Measurements from ENCODE around the gene CASP1.

The CASP1 gene

DNA sequence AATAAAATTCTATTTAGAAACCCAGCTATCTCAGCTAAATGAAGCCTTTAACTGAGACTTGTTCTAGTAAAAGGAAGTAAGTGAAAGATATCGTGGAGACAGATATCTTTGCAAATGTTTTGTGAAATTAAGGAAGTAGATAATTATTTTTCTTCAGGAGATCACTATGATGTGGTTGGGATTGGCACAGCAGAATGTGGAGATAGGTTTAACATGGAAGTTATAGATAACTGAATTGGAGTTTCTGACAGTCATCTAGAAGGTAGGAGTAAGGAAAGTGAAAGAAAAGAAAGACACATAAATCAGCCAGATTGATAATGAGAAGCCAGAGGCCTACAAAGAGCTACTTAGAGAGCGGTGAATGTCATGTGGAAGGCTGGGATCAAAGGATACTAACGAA lies 7.3 kb downstream of the CASP1 start:
- H3K27ac Mint-ChIP-seq: peak overlapping the region; percentile 65
- H3K36me3 Mint-ChIP-seq (ENCODE audit: low read depth): peaks cover 53% of the 10 kb centered on the region
- no peaks in the 10 kb centered on the region for H3K9me3 Mint-ChIP-seq
- H3K4me3 Mint-ChIP-seq: peak overlapping the region; percentile 19
- no peaks in the 10 kb centered on the region for H3K27me3 Mint-ChIP-seq
- peaks cover 28% of the 10 kb centered on the region for H3K4me1 Mint-ChIP-seq (ENCODE audit: low read depth)

- Mint-ChIP-seq H3K27me3 (no peaks in the 10 kb centered on the region), H3K4me3 (no peak overlapping the region), H3K27ac (no peak overlapping the region), H3K9me3 (no peaks in the 10 kb centered on the region), H3K36me3 (ENCODE audit: low read depth) (peaks cover 34% of the 10 kb centered on the region), H3K4me1 (ENCODE audit: low read depth) (peaks cover 27% of the 10 kb centered on the region)
Measured at GRCh38 chr11:105024394-105024793, 10.6 kb downstream of the CASP1 start.

- no peak within 1 kb of the TSS for H3K4me3 Mint-ChIP-seq
- H3K9me3 Mint-ChIP-seq: no peaks in the 10 kb centered on the region
- H3K4me1 Mint-ChIP-seq (ENCODE audit: low read depth): peaks cover 20% of the 10 kb centered on the region
- H3K27me3 Mint-ChIP-seq: no peaks in the 10 kb centered on the region
- H3K36me3 Mint-ChIP-seq (ENCODE audit: low read depth): peaks cover 21% of the 10 kb centered on the region
- H3K27ac Mint-ChIP-seq: no peak within 1 kb of the TSS
Measured at GRCh38 chr11:105023003-105023402, 11.9 kb downstream of the CASP1 start, which contains the start of gene CASP5. TSS of gene CASP5 (minus strand) at chr11:105023168. CDS start at chr11:105023136, 32 bp downstream.

DNA sequence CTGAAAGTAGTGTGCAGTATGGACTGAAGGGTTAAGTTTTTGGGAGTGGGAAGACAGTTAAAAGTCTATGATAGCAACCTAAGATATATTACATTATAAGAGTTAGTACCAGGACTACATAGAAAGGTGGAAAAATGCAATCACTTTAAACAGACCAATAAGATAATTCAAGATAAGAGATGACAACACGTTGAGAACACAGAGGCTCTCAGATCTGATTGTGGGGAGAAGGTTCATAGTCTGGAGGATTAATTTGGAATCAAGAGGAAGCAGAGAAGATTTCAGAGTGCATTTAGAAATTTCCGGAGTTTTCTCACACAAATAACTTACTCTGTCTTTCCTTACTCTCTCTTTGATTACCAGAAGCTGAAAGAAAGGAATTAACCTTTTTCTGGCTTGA lies 12.4 kb downstream of the CASP1 start:
- peaks cover 17% of the 10 kb centered on the region for H3K36me3 Mint-ChIP-seq (ENCODE audit: low read depth)
- H3K9me3 Mint-ChIP-seq: no peaks in the 10 kb centered on the region
- peaks cover 16% of the 10 kb centered on the region for H3K4me1 Mint-ChIP-seq (ENCODE audit: low read depth)
- no peak overlapping the region for H3K4me3 Mint-ChIP-seq
- no peak overlapping the region for H3K27ac Mint-ChIP-seq
- H3K27me3 Mint-ChIP-seq: no peaks in the 10 kb centered on the region

- H3K9me3 Mint-ChIP-seq: no peaks in the 10 kb centered on the region
- no peak overlapping the region for H3K27ac Mint-ChIP-seq
- no peak overlapping the region for H3K4me3 Mint-ChIP-seq
- no peaks in the 10 kb centered on the region for H3K27me3 Mint-ChIP-seq
- no peaks in the 10 kb centered on the region for H3K36me3 Mint-ChIP-seq (ENCODE audit: low read depth)
- H3K4me1 Mint-ChIP-seq (ENCODE audit: low read depth): no peaks in the 10 kb centered on the region
Measured at GRCh38 chr11:105007463-105007862, 27.5 kb downstream of the CASP1 start.

DNA sequence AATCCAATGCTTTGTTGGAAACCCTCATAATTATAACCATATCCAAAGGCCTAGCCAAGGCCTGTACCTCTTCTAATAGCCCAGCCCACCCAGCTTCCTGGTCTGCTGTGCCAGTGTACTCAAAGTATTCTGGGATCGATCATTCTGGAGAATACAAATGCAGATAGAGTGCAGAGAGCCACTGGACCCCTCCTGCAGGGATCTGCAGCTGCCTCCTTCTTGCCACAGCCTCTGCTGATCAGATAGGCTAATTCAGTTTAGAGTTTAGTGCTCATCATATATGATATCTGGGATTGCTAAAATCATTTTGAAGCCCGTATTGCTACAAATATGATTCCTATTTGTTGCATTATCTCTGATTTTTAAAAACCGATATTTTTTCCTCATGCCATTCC lies 29.5 kb downstream of the CASP1 start:
- H3K27ac Mint-ChIP-seq: no peak overlapping the region

DNA sequence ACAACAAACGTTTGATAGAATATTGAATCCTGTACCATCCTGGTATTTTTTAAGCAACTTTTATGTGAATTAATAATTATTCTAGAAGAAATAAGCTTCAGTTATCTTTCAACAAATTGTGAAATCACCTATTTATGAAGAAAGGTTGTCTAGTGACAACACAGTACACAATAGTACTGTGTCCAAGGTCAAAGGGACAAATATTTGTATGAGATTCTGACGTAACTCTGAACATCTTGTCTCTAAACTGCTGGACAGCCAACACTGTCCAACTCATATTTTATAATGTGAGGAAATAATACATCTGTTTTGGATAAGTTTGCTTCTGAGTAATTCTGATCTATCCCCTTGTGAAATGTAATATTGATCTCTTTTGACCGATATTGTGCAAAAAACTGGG lies 30.9 kb downstream of the CASP1 start:
- Mint-ChIP-seq H3K4me1 (ENCODE audit: low read depth) (peaks cover 5% of the 10 kb centered on the region), H3K27ac (no peak overlapping the region), H3K36me3 (ENCODE audit: low read depth) (no peaks in the 10 kb centered on the region), H3K4me3 (no peak overlapping the region), H3K9me3 (no peaks in the 10 kb centered on the region), H3K27me3 (no peaks in the 10 kb centered on the region)

More for the DNA sequence above, 29.5 kb downstream of the CASP1 start:
- Mint-ChIP-seq H3K4me3 (no peak overlapping the region), H3K9me3 (no peaks in the 10 kb centered on the region), H3K4me1 (ENCODE audit: low read depth) (peaks cover 5% of the 10 kb centered on the region), H3K36me3 (ENCODE audit: low read depth) (no peaks in the 10 kb centered on the region), H3K27me3 (no peaks in the 10 kb centered on the region)

GRCh38 chr11:105003151-105003550 lies 31.8 kb downstream of the CASP1 start:
- H3K27me3 Mint-ChIP-seq: no peaks in the 10 kb centered on the region
- H3K36me3 Mint-ChIP-seq (ENCODE audit: low read depth): no peaks in the 10 kb centered on the region
- no peaks in the 10 kb centered on the region for H3K9me3 Mint-ChIP-seq
- H3K4me1 Mint-ChIP-seq (ENCODE audit: low read depth): peaks cover 5% of the 10 kb centered on the region
- H3K27ac Mint-ChIP-seq: no peak overlapping the region
- no peak overlapping the region for H3K4me3 Mint-ChIP-seq

- Mint-ChIP-seq H3K4me1 (ENCODE audit: low read depth) (peaks cover 5% of the 10 kb centered on the region), H3K27me3 (no peaks in the 10 kb centered on the region), H3K4me3 (no peak overlapping the region), H3K9me3 (no peaks in the 10 kb centered on the region), H3K36me3 (ENCODE audit: low read depth) (no peaks in the 10 kb centered on the region), H3K27ac (peak overlapping the region; percentile 9)
Measured at GRCh38 chr11:105000797-105001196, 34.1 kb downstream of the CASP1 start.

DNA sequence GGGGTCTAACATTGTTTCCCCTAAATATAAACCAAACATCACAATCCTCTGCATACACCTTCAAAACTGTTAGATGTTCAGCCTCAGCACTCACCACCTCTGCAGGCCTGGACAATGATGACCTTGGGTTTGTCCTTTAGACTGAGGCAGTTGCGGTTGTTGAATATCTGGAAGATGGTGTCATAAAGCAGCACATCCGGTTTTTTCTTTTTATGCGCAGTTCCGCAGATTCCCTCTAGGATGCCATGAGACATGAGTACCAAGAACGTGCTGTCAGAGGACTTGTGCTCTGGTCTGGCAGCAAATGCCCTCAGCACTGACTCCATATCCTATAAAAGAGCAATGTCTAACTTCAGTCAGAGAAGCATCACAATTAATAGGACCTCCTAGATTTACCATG lies 34.8 kb downstream of the CASP1 start:
- no peak overlapping the region for H3K27ac Mint-ChIP-seq

GRCh38 chr11:104999721-105000120 lies 35.2 kb downstream of the CASP1 start:
- Mint-ChIP-seq H3K27me3 (no peaks in the 10 kb centered on the region), H3K4me3 (no peak overlapping the region), H3K36me3 (ENCODE audit: low read depth) (no peaks in the 10 kb centered on the region), H3K4me1 (ENCODE audit: low read depth) (peaks cover 5% of the 10 kb centered on the region), H3K27ac (no peak overlapping the region), H3K9me3 (no peaks in the 10 kb centered on the region)

More for the DNA sequence above, 34.8 kb downstream of the CASP1 start:
- Mint-ChIP-seq H3K9me3 (no peaks in the 10 kb centered on the region), H3K4me1 (ENCODE audit: low read depth) (peaks cover 5% of the 10 kb centered on the region), H3K36me3 (ENCODE audit: low read depth) (no peaks in the 10 kb centered on the region), H3K4me3 (no peak overlapping the region), H3K27me3 (no peaks in the 10 kb centered on the region)

GRCh38 chr11:104997288-104997687 lies 37.7 kb downstream of the CASP1 start:
- Mint-ChIP-seq H3K4me1 (ENCODE audit: low read depth) (peaks cover 5% of the 10 kb centered on the region), H3K4me3 (no peak overlapping the region), H3K9me3 (no peaks in the 10 kb centered on the region), H3K27ac (no peak overlapping the region), H3K36me3 (ENCODE audit: low read depth) (no peaks in the 10 kb centered on the region), H3K27me3 (no peaks in the 10 kb centered on the region)

DNA sequence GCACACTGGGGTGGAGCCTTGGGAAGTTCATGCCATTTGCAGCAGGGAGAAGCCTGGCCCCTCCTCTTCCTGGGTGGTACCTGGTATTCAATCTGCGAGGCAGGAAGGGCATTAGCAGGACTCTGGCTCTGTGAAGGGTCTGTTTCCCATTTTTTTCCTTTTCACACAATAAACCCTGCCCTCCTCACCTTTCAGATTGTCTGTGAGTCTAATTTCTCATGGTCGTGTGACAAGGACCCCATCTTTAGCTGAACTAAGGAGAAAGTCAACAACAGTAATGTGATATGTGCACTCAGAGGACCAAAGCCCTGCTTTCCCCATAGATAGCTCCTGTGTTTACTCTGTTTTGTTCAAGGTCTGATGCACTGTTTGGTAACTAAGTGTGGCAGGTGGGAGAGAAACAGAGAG lies 39.9 kb downstream of the CASP1 start:
- Mint-ChIP-seq H3K27ac (no peak overlapping the region), H3K27me3 (no peaks in the 10 kb centered on the region), H3K9me3 (no peaks in the 10 kb centered on the region), H3K36me3 (ENCODE audit: low read depth) (no peaks in the 10 kb centered on the region), H3K4me1 (ENCODE audit: low read depth) (no peaks in the 10 kb centered on the region), H3K4me3 (no peak overlapping the region)

- H3K36me3 Mint-ChIP-seq (ENCODE audit: low read depth): no peaks in the 10 kb centered on the region
- no peaks in the 10 kb centered on the region for H3K27me3 Mint-ChIP-seq
- H3K4me3 Mint-ChIP-seq: no peak overlapping the region
- H3K9me3 Mint-ChIP-seq: peaks cover 7% of the 10 kb centered on the region
- no peaks in the 10 kb centered on the region for H3K4me1 Mint-ChIP-seq (ENCODE audit: low read depth)
- H3K27ac Mint-ChIP-seq: no peak overlapping the region
Measured at GRCh38 chr11:104992781-104993180, 42.2 kb downstream of the CASP1 start.

- H3K9me3 Mint-ChIP-seq: peaks cover 10% of the 10 kb centered on the region
- no peaks in the 10 kb centered on the region for H3K27me3 Mint-ChIP-seq
- H3K4me1 Mint-ChIP-seq (ENCODE audit: low read depth): no peaks in the 10 kb centered on the region
- H3K36me3 Mint-ChIP-seq (ENCODE audit: low read depth): no peaks in the 10 kb centered on the region
- no peak overlapping the region for H3K4me3 Mint-ChIP-seq
- no peak overlapping the region for H3K27ac Mint-ChIP-seq
Measured at GRCh38 chr11:104991994-104992393, 43.0 kb downstream of the CASP1 start.

- Mint-ChIP-seq H3K36me3 (ENCODE audit: low read depth) (no peaks in the 10 kb centered on the region), H3K27ac (no peak overlapping the region), H3K4me1 (ENCODE audit: low read depth) (no peaks in the 10 kb centered on the region), H3K27me3 (no peaks in the 10 kb centered on the region), H3K9me3 (peaks cover 10% of the 10 kb centered on the region), H3K4me3 (no peak overlapping the region)
Measured at GRCh38 chr11:104984808-104985207, 50.1 kb downstream of the CASP1 start.

Data from stimulated activated naive CD8-positive, alpha-beta T cell treated with anti-CD3 and anti-CD28 coated beads, Interleukin-15, Interleukin-2, amounts not matched to agents 100 ng/mL and 50 ng/mL, for 24 hours (primary cell).